AG20443 (cell line): ENCODE results near the gene TEKT2.
A peak's percentile ranks its signal among the peaks of the same experiment; 100 is the strongest.

Experiments
- DNase-seq: peaks from one replicate; pipeline ENCODE4 v3.0.0; 2012; ENCODE audit warnings: low spot score, mixed read lengths

Gene TEKT2

GRCh38 chr1:36106269-36106668 is 22.4 kb downstream of the TEKT2 start:
- DNase-seq, result no peak

DNA sequence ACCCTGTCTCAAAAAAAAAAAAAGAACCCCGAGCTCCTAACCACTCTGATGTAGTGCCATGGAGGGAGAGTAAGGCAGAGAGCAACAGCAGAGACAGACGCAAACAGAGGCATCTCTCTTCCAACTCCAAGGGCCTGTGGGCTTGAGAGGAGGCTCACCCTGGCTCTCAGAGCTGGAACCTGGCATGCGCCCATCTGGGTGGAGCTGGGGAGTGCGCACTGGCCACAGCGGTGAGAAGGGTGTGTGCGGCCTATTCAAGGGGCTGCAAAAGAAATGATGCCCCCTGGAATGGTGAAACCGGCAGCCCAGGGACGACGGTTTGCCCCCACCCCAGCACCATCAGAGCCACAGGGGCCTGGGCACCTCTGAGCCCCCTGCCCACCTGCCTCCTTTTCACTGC is 23.5 kb downstream of the TEKT2 start:
- peak; percentile 48 for DNase-seq

GRCh38 chr1:36108314-36108713 is 24.4 kb downstream of the TEKT2 start:
- peak; percentile 30 for DNase-seq

DNA sequence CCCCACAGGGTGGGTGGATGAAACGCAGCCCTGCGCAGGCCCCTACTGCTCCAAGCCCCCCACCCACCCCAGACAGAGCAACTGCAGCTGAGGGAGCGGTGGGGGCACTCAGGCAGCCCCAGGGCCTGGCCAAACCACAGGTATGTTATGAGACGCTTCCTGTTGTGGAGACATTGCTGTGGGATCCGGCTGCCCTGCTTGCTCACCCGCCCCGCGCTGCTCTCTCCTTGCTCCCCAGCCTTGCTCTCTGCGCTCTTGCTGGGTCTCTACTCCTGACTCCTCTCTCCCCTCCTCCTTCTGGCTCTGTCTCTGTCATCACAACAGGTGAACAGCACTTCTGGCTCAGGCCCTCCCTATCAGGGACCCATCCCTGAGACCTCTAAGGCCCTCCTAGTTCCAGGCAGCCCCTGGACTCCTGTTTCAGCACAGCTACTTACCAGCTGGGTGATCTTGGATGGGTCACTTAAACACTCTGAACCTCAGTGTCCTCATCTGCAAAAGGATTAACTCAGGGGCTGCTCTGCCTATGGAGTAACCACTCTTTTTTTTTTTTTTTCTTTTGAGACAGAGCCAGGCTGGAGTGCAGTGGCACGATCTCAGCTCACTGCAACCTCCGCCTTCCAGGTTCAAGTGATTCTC is 25.3 kb downstream of the TEKT2 start:
- peak; percentile 90 for DNase-seq

DNA sequence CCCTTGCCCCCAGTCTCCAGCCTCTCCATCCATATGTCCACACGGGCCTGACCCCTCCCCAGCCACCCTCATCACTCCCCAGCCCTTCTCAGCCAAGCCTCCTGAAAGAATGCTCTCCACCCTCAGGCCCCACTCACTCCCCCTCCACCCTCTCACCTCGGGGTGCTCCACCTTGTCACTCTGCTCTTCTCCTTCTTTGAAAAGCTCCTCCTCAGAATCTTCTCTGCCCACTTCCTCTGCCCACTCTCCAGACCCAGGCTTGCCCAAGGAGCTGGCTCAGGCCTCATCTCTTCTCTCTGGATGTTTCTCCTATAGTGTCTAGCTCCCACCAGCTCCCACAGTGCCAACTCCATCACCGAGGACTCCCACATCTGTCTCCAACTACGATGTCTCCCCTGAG is 27.3 kb downstream of the TEKT2 start:
- no peak for DNase-seq

DNA sequence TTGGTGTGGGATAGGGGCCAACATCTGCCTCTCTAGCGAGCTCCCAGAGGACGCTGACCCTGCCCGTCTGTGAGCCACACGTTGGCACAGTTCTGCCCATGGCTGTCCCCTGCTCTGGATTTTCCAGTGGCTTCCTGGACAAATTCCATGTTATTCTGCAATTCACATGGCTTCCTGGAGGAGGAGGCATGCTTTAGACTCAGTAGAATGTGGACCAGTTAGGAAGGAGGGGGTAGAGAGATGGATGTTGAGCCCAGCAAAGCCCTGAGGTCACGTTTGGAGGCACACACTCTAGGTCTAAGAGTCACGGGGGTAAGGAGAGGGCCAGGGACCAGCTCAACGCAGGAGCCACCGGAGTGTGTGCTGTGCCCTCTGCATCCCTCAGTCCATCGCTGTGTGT is 28.9 kb downstream of the TEKT2 start:
- no peak for DNase-seq

- no peak for DNase-seq
Measured at GRCh38 chr1:36114371-36114770, 30.5 kb downstream of the TEKT2 start.

DNA sequence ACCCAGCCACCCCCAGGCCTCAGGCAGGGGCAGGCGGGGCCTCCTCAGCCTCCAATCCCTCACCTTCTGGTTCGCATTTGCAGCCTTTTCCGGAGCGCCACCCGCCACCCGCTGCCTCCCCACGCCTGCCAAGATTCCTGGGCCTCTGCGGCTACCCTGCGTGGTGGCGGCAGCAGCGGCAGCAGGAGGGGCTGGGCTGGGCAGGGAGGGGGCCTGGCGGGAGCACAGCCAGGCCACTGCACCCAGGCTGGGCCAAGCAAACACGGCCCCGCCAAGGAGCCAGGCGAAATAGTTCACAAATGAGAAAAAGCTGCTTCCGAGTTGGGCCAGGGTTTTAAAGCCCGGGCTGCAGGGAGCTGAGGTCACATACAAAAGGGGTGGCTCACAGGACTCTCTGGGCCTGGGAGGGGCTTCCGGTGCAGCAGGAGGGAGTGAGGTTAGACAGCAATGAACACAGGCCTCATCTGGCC is 31.3 kb downstream of the TEKT2 start:
- DNase-seq, result peak; percentile 94

DNA sequence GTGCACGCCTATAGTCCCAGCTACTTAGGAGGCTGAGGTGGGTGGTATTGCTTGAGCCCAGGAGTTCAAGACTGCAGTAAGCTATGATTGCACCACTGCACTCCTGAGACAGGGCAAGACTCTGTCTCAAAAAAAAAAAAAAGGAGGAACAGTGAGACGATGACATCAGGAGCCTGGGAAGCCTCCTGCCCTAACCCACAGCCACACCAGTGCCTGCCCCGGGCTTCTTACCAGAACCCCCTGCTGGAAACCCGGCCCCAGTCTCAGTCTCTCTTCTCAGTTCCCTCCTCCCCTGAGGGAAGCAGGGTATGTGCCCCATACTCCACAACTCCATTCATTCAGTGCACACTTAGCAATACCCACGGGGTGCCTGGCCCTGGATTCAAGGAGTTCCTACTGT is 32.0 kb downstream of the TEKT2 start:
- peak; percentile 88 for DNase-seq

DNA sequence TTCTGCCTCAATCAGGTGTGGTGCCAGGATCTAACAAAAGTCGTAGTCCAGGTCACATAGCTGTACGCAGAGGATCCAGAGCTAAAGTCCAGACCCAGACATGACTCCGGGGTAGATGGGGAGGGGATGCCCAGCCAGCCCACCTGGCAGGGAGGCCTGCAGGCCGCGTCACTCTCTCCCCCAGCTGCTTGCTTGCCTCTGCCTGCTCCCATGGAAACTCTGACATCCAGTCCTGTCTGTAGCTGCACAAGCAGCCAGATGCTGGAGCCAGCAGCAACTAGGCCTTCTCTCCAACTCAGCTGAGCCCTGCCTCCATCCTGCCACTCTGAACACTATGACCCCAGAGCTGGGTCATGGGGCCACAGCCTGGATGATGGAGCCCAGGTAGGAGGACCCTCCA is 33.0 kb downstream of the TEKT2 start:
- no peak for DNase-seq

DNA sequence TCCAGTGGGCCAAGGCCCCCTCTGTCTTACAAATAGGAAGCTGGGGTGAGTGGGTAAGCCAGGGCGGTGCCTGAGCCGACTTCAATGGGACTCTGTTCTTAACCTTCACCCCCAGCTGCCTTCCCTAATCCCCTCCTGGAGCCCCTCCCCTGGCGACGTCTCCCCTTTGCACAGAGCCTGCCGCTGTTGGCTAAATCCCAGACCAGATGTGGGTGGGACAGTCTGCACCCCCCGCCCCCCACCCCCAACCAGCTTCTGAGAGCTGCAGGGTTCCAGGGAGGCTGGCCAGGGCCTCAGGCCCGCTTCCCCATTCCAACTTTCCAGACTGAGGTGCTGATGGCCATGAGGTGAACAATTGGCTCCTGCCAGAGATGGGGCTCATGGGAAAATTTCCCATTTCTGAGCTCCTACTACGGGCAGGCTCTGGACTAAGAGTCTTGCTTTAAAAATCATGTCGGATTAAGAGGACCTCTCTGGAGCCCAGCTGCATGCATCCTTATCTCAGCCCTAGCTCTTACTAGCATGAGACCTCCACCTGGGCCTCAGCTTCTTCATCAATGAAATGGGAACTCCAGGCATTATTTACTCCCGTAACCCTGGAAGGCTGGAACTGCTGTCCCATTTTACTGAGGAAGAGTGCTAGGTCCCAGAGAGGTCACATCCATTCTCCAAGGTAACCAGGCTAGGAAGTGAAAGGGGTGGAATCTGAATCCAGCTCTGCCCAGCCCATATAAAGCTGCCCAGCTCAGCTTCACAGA is 34.7 kb downstream of the TEKT2 start:
- DNase-seq, result no peak

DNA sequence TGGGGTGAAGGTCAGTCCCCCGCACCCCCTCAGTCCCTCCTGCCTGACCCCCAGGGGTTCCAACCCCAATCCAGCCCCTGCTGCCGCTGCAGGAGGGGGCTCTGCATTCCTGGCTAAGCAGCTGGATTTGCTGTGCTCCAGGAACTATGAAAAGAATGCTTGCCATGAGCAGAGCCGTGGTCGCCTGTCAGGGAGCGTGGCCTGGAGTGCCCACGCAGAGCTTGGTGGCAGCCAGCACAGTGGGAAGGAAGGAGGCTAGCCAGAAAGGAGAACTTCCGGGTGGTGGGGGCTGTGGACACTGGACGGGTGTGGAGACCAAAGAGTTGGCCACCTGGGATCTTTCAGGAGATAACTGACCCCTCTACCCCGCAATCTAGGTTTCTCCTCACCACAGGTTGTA is 35.6 kb downstream of the TEKT2 start:
- no peak for DNase-seq

DNA sequence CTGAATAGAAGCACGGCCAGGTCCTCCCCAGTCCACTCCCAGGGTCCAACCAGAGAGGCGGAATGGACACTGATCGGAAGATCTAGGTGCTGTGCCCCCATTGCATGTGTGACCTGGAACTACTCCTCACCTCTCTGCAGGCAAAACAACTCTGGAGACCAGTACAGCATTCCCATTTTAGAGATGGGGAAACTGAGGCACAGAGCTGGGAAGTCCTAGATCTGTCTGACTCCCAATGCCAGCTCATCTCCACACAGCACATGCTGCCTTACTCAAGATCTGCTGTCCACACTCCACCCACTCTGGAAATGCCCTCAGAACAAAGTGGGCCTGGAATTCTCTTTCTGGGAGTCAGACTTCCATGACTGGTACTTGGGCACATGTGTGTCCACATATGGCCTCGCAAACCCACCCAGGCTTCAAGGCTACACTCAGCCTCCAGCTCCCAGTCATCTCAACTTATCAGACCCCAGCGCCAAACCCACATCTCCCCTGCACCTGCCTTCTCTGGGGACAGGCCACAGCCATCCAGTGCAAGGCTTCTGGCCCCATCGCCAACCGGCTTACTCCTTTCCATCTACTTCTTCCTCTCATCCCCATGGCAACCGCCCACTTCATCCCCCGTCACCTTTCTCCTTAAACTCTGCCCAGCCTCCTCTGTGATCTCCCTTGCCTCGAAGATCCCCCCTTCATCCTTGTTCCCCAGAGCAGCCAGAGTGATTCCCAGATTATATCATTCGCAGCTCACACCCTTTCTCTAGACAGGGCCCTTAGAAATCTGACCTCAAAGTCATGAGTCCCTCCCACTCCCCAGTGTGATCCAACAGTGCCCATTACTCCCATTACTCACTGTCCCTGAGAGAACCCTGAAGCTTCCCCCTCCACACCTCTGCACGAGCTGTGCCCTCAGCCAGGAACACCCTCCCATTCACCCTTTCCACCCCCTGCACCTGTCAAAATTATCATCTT is 38.5 kb downstream of the TEKT2 start:
- DNase-seq, result no peak

GRCh38 chr1:36123356-36123755 is 39.5 kb downstream of the TEKT2 start:
- no peak for DNase-seq

DNA sequence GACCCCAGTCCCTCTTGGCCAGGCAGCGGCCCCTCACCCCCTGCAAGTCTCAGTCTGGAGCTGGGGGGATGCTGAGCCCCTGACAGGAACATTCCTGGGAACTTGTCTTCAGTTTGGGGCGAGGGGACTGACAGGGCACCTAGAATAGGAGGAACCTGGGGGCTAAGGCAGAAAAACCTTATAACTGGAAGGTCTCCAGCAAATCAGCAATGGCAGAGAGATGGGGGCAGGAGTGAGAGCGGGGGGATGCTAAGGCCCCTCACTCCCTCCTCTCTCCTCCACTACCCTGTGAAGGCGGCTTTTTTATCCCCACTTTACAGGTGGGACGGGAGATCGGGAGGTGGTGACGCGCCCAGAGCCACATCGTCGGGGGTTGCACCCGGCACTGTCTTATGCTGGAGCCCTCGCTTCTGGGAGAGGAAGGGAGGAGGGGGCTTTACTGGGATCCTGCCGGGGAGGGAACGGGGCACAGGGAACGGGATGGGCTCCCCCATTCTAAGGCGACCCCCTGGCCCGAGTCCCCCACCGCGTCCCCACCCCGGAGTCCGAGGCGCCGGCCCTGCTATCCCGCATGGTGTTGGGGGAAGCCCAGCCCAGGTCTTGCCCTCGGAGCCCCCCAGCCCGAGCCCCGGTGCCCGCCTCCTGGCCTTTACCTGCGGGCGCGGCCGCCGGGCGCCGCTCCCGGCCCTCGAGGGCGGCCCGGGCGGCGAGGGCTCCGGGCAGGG is 40.7 kb downstream of the TEKT2 start:
- DNase-seq, result no peak

GRCh38 chr1:36125129-36125991 is 41.5 kb downstream of the TEKT2 start, which contains the start of gene COL8A2:
Gene COL8A2 (minus strand): TSS chr1:36125222. CDS start chr1:36100242, 24,980 bp downstream.
- DNase-seq, result peak; percentile 79

DNA sequence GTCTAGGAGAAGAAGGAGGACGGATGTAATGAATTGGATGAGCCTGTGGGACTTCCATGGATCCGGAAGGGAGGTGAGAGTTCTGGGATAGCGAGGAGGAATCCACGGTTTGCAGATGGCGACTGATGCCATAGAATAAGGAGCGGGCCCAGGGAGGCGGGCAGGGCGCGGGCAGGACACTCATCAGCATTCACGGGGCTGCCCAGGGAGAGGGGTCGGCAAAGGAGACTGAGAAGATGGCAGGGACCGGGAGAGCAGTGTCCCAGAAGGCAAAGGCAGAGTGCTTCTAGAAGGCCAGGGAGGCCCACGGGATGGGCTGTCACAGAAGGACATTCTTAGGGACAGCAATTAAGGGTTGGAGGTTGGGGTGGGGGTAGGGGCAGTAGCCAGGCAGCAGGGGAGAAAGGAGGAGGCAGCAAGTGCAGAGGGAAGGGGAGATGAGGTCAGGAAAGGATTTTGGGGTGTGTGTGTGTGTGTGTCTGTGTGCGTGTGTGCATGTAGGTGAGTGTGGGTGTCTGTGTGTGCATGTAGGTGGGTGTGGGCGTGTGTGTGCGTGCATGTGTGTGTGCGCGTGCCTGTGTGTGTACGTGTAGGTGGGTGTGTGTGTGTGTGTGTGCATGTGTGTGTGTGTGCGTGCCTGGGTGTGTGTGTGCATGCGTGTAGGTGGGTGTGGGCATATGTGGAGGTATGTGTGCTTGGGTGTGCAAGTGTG is 42.3 kb downstream of the TEKT2 start:
- no peak for DNase-seq

- DNase-seq, result no peak
Measured at GRCh38 chr1:36126797-36127500, 43.1 kb downstream of the TEKT2 start.

- DNase-seq, result peak; percentile 85
Measured at GRCh38 chr1:36128126-36128904, 44.4 kb downstream of the TEKT2 start.
